BLaER1 (cell line): ENCODE results near the gene DYDC1.

Experiments used
- H3K27ac ChIP-seq: shearing (Covaris generic); formaldehyde crosslinking; 2 replicates; pipeline ENCODE4 v1.8.1; 2022
- H3K27me3 ChIP-seq: shearing (Covaris generic); formaldehyde crosslinking; 2 replicates; pipeline ENCODE4 v1.8.1; 2022
- H3K36me3 ChIP-seq: shearing (Covaris generic); formaldehyde crosslinking; 2 replicates; pipeline ENCODE4 v1.8.1; 2022
- H3K4me1 ChIP-seq: shearing (Covaris generic); formaldehyde crosslinking; 2 replicates; pipeline ENCODE4 v1.8.1; 2022
- H3K4me2 ChIP-seq: shearing (Covaris generic); formaldehyde crosslinking; 2 replicates; pipeline ENCODE4 v1.8.1; 2022
- H3K4me3 ChIP-seq: shearing (Covaris generic); formaldehyde crosslinking; 2 replicates; pipeline ENCODE4 v1.8.1; 2022
- H3K9ac ChIP-seq: shearing (Covaris generic); formaldehyde crosslinking; 2 replicates; pipeline ENCODE4 v1.8.1; 2022
- H3K9me3 ChIP-seq: shearing (Covaris generic); formaldehyde crosslinking; 2 replicates; pipeline ENCODE4 v1.8.1; 2022
- H4K20me1 ChIP-seq: shearing (Covaris generic); formaldehyde crosslinking; 2 replicates; pipeline ENCODE4 v1.8.1; 2022
- Cebpa-rat ChIP-seq: shearing (Covaris generic); IDR thresholded peaks from 2 replicates; pipeline ENCODE4 v1.8.1; 2022

DYDC1 gene

GRCh38 chr10:80356563-80356988 lies at the start of gene DYDC1, which contains the start of gene DYDC2:
Gene DYDC1 (minus strand): TSS chr10:80356755. CDS start chr10:80352601, 4,154 bp downstream.
Gene DYDC2 (plus strand): TSS chr10:80356781. CDS start chr10:80362444, 5,663 bp downstream.
- Histone ChIP-seq H3K4me3 (peak within 1 kb of the TSS; percentile 67), H3K9ac (peak within 1 kb of the TSS; percentile 48; the same call in 1 of the 2 replicates)

GRCh38 chr10:80406204-80406603 lies 49.6 kb upstream of the DYDC1 start:
- H3K36me3 ChIP-seq, result peaks cover 9% of the 10 kb centered on the region
- H3K9me3 ChIP-seq, result no peaks in the 10 kb centered on the region
- H4K20me1 ChIP-seq, result peaks cover 18% of the 10 kb centered on the region; the same call in 1 of the 2 replicates
- H3K4me2 ChIP-seq, result no peak overlapping the region
- no peaks in the 10 kb centered on the region for H3K27me3 ChIP-seq
- H3K9ac ChIP-seq, result no peak overlapping the region
- H3K4me1 ChIP-seq, result peaks cover 43% of the 10 kb centered on the region
- no peak overlapping the region for H3K27ac ChIP-seq
- H3K4me3 ChIP-seq, result no peak overlapping the region
- TF ChIP-seq Cebpa-rat, result no peak

More at GRCh38 chr10:80356563-80356988, at the start of gene DYDC1, which contains the start of gene DYDC2:
- Histone ChIP-seq H3K4me1 (peaks cover 25% of the 10 kb centered on the region), H3K36me3 (no peaks in the 10 kb centered on the region), H3K4me2 (peak within 1 kb of the TSS; percentile 94), H4K20me1 (no peaks in the 10 kb centered on the region), H3K27ac (0 out of 2 replicates have a peak within 1 kb of the TSS, but pooled peaks have one; percentile 26), H3K9me3 (peaks cover 21% of the 10 kb centered on the region), H3K27me3 (peaks cover 22% of the 10 kb centered on the region)
- TF ChIP-seq Cebpa-rat, result no peak

- no peak overlapping the region for H3K9ac ChIP-seq
- peaks cover 3% of the 10 kb centered on the region for H3K36me3 ChIP-seq
- H3K9me3 ChIP-seq, result no peaks in the 10 kb centered on the region
- H4K20me1 ChIP-seq, result peaks cover 12% of the 10 kb centered on the region; the same call in 1 of the 2 replicates
- no peak overlapping the region for H3K27ac ChIP-seq
- no peak for TF ChIP-seq Cebpa-rat
- H3K27me3 ChIP-seq, result no peaks in the 10 kb centered on the region
- no peak overlapping the region for H3K4me3 ChIP-seq
- peaks cover 38% of the 10 kb centered on the region for H3K4me1 ChIP-seq
- H3K4me2 ChIP-seq, result no peak overlapping the region
Observed at GRCh38 chr10:80405626-80406025, 49.1 kb upstream of the DYDC1 start.

GRCh38 chr10:80405035-80405434 lies 48.5 kb upstream of the DYDC1 start:
- H3K9me3 ChIP-seq, result no peaks in the 10 kb centered on the region
- no peak overlapping the region for H3K4me2 ChIP-seq
- 0 out of 2 replicates have a peak, but pooled peaks cover 6% of the 10 kb centered on the region for H4K20me1 ChIP-seq
- no peak overlapping the region for H3K27ac ChIP-seq
- no peaks in the 10 kb centered on the region for H3K36me3 ChIP-seq
- peaks cover 32% of the 10 kb centered on the region for H3K4me1 ChIP-seq
- H3K27me3 ChIP-seq, result no peaks in the 10 kb centered on the region
- no peak overlapping the region for H3K4me3 ChIP-seq
- H3K9ac ChIP-seq, result no peak overlapping the region
- no peak for TF ChIP-seq Cebpa-rat

GRCh38 chr10:80400136-80400804 lies 43.7 kb upstream of the DYDC1 start:
- Histone ChIP-seq H3K9ac (no peak overlapping the region), H3K4me3 (no peak overlapping the region), H3K4me2 (no peak overlapping the region), H3K27me3 (no peaks in the 10 kb centered on the region), H3K9me3 (no peaks in the 10 kb centered on the region), H3K36me3 (no peaks in the 10 kb centered on the region), H3K27ac (no peak overlapping the region), H4K20me1 (no peaks in the 10 kb centered on the region), H3K4me1 (no peaks in the 10 kb centered on the region)
- TF ChIP-seq Cebpa-rat, result no peak

GRCh38 chr10:80397014-80397413 lies 40.5 kb upstream of the DYDC1 start:
- no peaks in the 10 kb centered on the region for H3K36me3 ChIP-seq
- no peak overlapping the region for H3K4me2 ChIP-seq
- no peaks in the 10 kb centered on the region for H3K4me1 ChIP-seq
- H3K27ac ChIP-seq, result no peak overlapping the region
- H3K4me3 ChIP-seq, result no peak overlapping the region
- TF ChIP-seq Cebpa-rat, result no peak
- H3K9ac ChIP-seq, result no peak overlapping the region
- H3K27me3 ChIP-seq, result no peaks in the 10 kb centered on the region
- H3K9me3 ChIP-seq, result no peaks in the 10 kb centered on the region
- H4K20me1 ChIP-seq, result no peaks in the 10 kb centered on the region

- no peaks in the 10 kb centered on the region for H3K4me1 ChIP-seq
- H3K27ac ChIP-seq, result no peak overlapping the region
- no peaks in the 10 kb centered on the region for H3K9me3 ChIP-seq
- H4K20me1 ChIP-seq, result no peaks in the 10 kb centered on the region
- no peak for TF ChIP-seq Cebpa-rat
- H3K36me3 ChIP-seq, result no peaks in the 10 kb centered on the region
- no peak overlapping the region for H3K9ac ChIP-seq
- H3K4me2 ChIP-seq, result no peak overlapping the region
- no peaks in the 10 kb centered on the region for H3K27me3 ChIP-seq
- no peak overlapping the region for H3K4me3 ChIP-seq
Observed at GRCh38 chr10:80394358-80394916, 37.9 kb upstream of the DYDC1 start.

GRCh38 chr10:80392250-80392649 lies 35.7 kb upstream of the DYDC1 start:
- Histone ChIP-seq H3K36me3 (no peaks in the 10 kb centered on the region), H3K27ac (no peak overlapping the region), H3K4me3 (no peak overlapping the region), H3K9ac (no peak overlapping the region), H4K20me1 (no peaks in the 10 kb centered on the region), H3K4me2 (no peak overlapping the region), H3K9me3 (no peaks in the 10 kb centered on the region), H3K27me3 (no peaks in the 10 kb centered on the region), H3K4me1 (peaks cover 10% of the 10 kb centered on the region)
- no peak for TF ChIP-seq Cebpa-rat

GRCh38 chr10:80390740-80391139 lies 34.2 kb upstream of the DYDC1 start:
- H3K27me3 ChIP-seq, result no peaks in the 10 kb centered on the region
- no peak overlapping the region for H3K9ac ChIP-seq
- H3K4me2 ChIP-seq, result no peak overlapping the region
- no peaks in the 10 kb centered on the region for H3K9me3 ChIP-seq
- peaks cover 10% of the 10 kb centered on the region for H3K4me1 ChIP-seq
- no peaks in the 10 kb centered on the region for H4K20me1 ChIP-seq
- TF ChIP-seq Cebpa-rat, result no peak
- no peaks in the 10 kb centered on the region for H3K36me3 ChIP-seq
- H3K27ac ChIP-seq, result no peak overlapping the region
- no peak overlapping the region for H3K4me3 ChIP-seq

- Histone ChIP-seq H3K27me3 (no peaks in the 10 kb centered on the region), H3K9ac (no peak overlapping the region), H3K4me2 (peak overlapping the region; percentile 37; the same call in 1 of the 2 replicates), H3K4me3 (no peak overlapping the region), H3K27ac (no peak overlapping the region), H3K9me3 (no peaks in the 10 kb centered on the region), H3K36me3 (no peaks in the 10 kb centered on the region), H3K4me1 (peaks cover 28% of the 10 kb centered on the region), H4K20me1 (no peaks in the 10 kb centered on the region)
- TF ChIP-seq Cebpa-rat, result no peak
Observed at GRCh38 chr10:80382989-80383388, 26.4 kb upstream of the DYDC1 start.
